ENCODE data around the gene MSH3. TPM values are rescaled to one million over a fixed set of nuclear protein-coding genes. Genes with fewer than 3 reads are reported as not detected.

The MSH3 gene
- total and polyA plus RNA-seq, 2 of the 8 experiments (the other 6 are each of a cell fraction or from before 2014, with no cell fraction given) = 3.6 to 22.6 TPM

- TF ChIP-seq PHF8 (conservative IDR thresholded peaks at IDR 0.05; ENCODE audit: low read depth, low read length) (no peak), KDM5A (IDR thresholded peaks at IDR 0.05; ENCODE audit: low read length) (no peak)
These were observed 142.4 kb downstream of the MSH3 start (continued) for GRCh38 chr5:80796846-80797245.

All from H1 (cell line).